Colonic mucosa (tissue), 4 donors: ENCODE data around the gene CTIF. TPM values are rescaled to one million over a fixed set of nuclear protein-coding genes. Genes with fewer than 3 reads are reported as not detected.

Source experiments
- DNase-seq: peaks from one replicate; pipeline ENCODE4 v3.0.0-alpha.2; 2020
- H3K27ac ChIP-seq: fragments of 200-600 bp; one replicate; pipeline ENCODE4 v1.8.0; 2021
- H3K27me3 ChIP-seq: fragments of 200-600 bp; one replicate; pipeline ENCODE4 v1.8.0; 2021
- H3K36me3 ChIP-seq: fragments of 200-600 bp; one replicate; pipeline ENCODE4 v1.8.0; 2021
- H3K4me1 ChIP-seq: fragments of 200-600 bp; one replicate; pipeline ENCODE4 v1.8.0; 2021; ENCODE audit warnings: mild to moderate bottlenecking
- H3K4me3 ChIP-seq: fragments of 200-600 bp; one replicate; pipeline ENCODE4 v1.8.0; 2021
- H3K9ac ChIP-seq, 2 donors: one replicate each; pipeline ENCODE4 v1.7.0; 2013; ENCODE audit warnings: control low read depth in 2 of 2, low read depth in 2 of 2, low read length in 2 of 2
- H3K9me3 ChIP-seq: fragments of 200-600 bp; one replicate; pipeline ENCODE4 v1.8.0; 2021
- intact Hi-C: fragments of 100-400 bp; cut with DNase I; formaldehyde crosslinking; loops from one replicate; pipeline ENCODE4 v1.14.1; 2022
- total RNA-seq, 2 donors: library from RNA; stranded (reverse); fragmentation: NEBNext Ultra II Directional in 1 of 2; extraction: Animal tissue kit (Norgen Biotek cat#: 25700) in 1 of 2; gene quantifications; one replicate each; pipeline ENCODE4 v1.2.1, GENCODE V29; 2021
- TF ChIP-seq, protein P1 (sequence below): fragments of 200-600 bp; IDR thresholded peaks from one replicate; pipeline ENCODE4 v1.8.0; 2022; ENCODE audit warnings: antibody characterized with exemption, mild to moderate bottlenecking
- donor health status: healthy.
- donor health status: DM: no; HTN: no; CAD: no.
- donor health status: DM: no; HTN: no; CAD: no.

Gene CTIF
- total RNA-seq, 2 donors from 2014 or later: 13.0 to 16.7 TPM

DNA sequence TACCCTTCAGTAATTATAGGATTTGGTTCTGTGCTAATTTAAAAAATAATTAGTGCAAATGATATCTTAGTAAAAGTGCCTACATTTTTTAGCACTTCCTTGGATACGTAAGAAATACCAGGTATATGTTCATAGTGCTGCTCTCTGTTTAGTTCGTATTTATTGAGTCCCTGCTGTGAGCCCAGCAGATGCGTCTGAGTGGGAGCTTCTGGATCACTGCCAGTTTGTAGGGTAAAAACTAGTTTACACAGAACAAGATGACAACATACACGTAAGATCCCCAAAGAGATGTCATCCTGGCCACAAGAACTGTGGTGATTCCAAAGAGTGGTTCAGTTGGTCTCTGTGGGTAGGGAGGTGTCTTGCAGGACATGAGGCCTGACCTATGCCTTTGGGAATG is 103.2 kb downstream of the CTIF start:
- no peak overlapping the region for H3K27ac ChIP-seq
- TF ChIP-seq, protein P1, sequence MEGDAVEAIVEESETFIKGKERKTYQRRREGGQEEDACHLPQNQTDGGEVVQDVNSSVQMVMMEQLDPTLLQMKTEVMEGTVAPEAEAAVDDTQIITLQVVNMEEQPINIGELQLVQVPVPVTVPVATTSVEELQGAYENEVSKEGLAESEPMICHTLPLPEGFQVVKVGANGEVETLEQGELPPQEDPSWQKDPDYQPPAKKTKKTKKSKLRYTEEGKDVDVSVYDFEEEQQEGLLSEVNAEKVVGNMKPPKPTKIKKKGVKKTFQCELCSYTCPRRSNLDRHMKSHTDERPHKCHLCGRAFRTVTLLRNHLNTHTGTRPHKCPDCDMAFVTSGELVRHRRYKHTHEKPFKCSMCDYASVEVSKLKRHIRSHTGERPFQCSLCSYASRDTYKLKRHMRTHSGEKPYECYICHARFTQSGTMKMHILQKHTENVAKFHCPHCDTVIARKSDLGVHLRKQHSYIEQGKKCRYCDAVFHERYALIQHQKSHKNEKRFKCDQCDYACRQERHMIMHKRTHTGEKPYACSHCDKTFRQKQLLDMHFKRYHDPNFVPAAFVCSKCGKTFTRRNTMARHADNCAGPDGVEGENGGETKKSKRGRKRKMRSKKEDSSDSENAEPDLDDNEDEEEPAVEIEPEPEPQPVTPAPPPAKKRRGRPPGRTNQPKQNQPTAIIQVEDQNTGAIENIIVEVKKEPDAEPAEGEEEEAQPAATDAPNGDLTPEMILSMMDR: no peak
- no peaks in the 10 kb centered on the region for H3K9me3 ChIP-seq
- no peak overlapping the region for H3K9ac ChIP-seq
- no peak overlapping the region for H3K4me3 ChIP-seq
- no peaks in the 10 kb centered on the region for H3K4me1 ChIP-seq
- no peaks in the 10 kb centered on the region for H3K27me3 ChIP-seq
- no peak for DNase-seq
- no peaks in the 10 kb centered on the region for H3K36me3 ChIP-seq
- intact Hi-C loops: no loop called here

- intact Hi-C loops: no loop called here
- H3K4me1 ChIP-seq: no peaks in the 10 kb centered on the region
Measured at GRCh38 chr18:48642503-48642902, 103.7 kb downstream of the CTIF start.

DNA sequence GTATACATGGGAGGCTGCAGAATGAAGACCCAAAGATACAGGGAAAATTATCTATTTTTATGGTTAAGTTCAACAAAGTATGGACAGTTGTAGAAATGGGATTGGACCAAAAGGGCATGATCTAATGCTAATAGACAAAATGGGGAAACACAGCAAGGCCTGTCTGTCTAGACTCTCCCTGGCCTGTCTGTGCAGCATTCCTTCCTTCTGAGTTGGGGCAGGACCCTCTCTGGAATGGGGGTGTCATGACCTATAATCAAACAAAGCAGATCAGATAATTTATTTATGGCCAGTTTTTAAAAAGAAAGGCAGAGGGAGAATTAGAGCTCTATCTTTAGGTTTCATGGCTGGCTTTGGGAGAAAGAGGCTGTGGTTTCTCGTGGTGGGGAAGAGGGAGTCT is 104.4 kb downstream of the CTIF start:
- Histone ChIP-seq H3K27ac (no peak overlapping the region), H3K4me1 (no peaks in the 10 kb centered on the region), H3K9me3 (no peaks in the 10 kb centered on the region), H3K4me3 (no peak overlapping the region), H3K36me3 (no peaks in the 10 kb centered on the region), H3K9ac (no peak overlapping the region), H3K27me3 (no peaks in the 10 kb centered on the region)
- TF ChIP-seq, protein P1: no peak
- DNase-seq: no peak
- intact Hi-C loops: no loop called here

More at GRCh38 chr18:48642503-48642902, 103.7 kb downstream of the CTIF start:
- no peak overlapping the region for H3K27ac ChIP-seq
- no peak overlapping the region for H3K9ac ChIP-seq
- DNase-seq: no peak
- no peaks in the 10 kb centered on the region for H3K36me3 ChIP-seq
- H3K4me3 ChIP-seq: no peak overlapping the region
- no peaks in the 10 kb centered on the region for H3K27me3 ChIP-seq
- no peaks in the 10 kb centered on the region for H3K9me3 ChIP-seq
- TF ChIP-seq, protein P1: no peak

DNA sequence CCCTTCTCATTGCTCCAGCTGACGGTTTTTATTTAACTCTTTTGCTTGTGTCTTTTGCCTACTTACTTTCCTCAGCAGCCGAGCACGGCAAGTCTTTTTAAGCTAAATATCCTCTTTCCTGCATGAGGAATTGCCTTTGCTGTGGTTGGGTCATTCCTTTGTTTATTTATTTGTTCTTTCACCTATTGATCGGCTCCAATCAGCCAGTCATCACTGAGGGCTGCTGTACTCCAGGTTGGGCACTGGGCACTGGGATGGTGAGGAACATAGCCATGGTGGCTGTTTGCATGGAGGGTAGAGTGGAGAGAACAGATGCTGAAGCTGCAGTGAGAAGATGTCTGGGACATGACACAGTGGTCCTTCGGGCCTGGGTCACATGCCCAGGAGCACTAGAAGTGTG is 105.2 kb downstream of the CTIF start:
- DNase-seq: no peak
- H3K9ac ChIP-seq: no peak overlapping the region
- TF ChIP-seq, protein P1: no peak
- no peaks in the 10 kb centered on the region for H3K9me3 ChIP-seq
- no peak overlapping the region for H3K4me3 ChIP-seq
- no peaks in the 10 kb centered on the region for H3K4me1 ChIP-seq
- H3K27me3 ChIP-seq: no peaks in the 10 kb centered on the region
- no peak overlapping the region for H3K27ac ChIP-seq
- no peaks in the 10 kb centered on the region for H3K36me3 ChIP-seq
- intact Hi-C loops: no loop called here

- Histone ChIP-seq H3K36me3 (no peaks in the 10 kb centered on the region), H3K9me3 (no peaks in the 10 kb centered on the region), H3K27me3 (no peaks in the 10 kb centered on the region), H3K9ac (no peak overlapping the region), H3K4me3 (no peak overlapping the region), H3K4me1 (no peaks in the 10 kb centered on the region), H3K27ac (no peak overlapping the region)
- no peak for DNase-seq
- intact Hi-C loops: no loop called here
- TF ChIP-seq, protein P1: no peak
Measured at GRCh38 chr18:48645427-48646002, 106.7 kb downstream of the CTIF start.
